HG03108 (cell line): ENCODE measurements around the gene RAPH1.

Source experiments
- ATAC-seq: cut with Tn5 transposase; IDR thresholded peaks from one replicate; pipeline ENCODE4 v1.9.1; 2021; ENCODE audit warnings: moderate library complexity; ENCODE audit not compliant: unreplicated experiment

Gene RAPH1

DNA sequence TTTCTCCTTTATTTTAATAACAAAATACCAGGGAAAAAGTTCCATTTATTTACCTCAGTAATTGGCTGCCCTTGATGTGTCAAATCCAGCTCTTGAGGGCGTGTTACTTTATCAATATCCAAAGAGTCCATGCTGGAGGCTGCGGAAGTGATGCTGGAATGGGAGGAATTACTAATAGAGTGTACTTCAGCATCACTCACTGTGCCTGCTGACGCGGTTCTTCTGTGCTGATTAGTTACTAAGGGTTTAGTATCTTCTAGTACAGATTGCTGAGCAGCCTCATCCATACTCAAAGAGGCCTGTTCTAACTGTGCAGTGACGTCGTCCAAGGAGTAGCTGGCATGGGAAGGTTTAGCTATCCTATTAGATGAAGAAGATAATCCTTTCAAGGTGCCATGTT, 45.6 kb downstream of the RAPH1 start:
- no peak for ATAC-seq

DNA sequence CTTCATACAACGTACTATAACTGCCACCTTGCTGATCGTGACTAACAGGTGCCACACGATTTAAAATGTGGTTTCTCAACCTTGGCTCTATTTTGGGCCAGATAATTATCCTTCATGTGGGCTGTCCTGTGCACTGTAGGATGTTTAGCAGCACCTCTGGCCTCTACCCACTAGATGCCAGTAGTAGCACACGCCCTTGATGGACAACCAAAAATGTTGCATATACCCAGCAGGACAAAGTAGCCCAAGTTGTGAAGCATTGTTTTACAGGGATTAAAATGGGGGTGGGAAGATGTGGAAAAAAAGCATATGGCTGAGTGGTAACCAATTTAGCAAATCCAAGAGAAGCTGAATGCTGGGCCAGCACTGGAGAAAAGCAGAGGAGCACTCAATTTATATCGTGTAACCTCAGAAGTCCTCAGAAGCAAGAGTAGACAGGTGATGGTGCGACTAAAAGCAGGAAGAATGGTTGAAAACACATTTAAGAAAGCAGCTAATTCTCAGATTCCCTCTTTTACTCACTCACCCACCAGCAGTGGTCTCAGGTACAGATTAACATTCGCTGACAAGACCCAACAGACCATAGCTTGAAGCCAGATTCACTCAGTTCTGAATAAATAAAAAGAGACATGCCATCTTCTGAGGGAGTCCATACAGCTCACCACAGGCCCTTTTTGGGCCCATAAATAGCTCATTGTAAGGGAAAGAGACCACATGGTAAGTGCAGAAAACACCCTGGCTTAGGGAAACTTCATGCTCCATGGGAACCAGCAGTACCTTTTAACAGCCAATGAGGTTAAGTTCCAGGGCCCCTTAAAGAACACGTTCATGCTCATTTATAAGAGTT, 50.6 kb downstream of the RAPH1 start:
- peak; percentile 80 for ATAC-seq

DNA sequence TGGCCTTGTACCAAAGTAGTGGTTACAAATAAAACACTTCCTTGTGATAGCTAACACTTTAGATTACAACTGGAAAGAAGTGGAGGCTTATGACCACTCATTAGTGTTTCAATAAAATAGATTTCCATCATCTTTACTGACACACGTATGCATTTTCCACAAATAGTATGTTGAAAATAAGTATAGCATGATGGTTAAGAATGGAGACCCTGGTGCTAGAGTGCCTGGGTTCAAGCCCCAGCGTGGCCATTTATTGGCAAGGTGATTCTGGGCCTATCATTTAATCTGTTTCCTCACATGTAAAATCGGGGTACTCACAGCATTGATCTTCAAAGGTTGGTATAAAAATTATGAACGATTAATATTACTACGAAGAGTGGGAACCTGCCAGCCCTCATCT, 54.5 kb downstream of the RAPH1 start:
- ATAC-seq, result no peak

DNA sequence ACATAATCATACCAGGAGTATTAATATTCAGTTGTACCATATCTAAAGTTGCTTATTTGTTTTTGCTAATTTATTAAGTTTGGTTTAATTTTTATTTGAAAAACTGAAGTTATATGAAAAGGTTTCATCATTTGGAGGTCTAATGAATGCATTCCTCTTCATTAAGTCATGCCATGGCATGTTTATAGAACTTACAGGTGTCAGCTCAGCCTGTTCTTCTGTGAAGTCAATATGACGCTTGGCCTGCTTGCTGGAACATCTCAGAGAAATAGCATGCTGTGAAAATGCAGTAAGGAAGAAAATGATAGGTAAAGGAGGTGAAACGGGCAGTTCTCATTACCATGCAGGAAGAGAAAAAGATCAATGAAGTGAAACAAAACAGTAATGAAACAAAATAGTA, 58.2 kb downstream of the RAPH1 start:
- no peak for ATAC-seq

DNA sequence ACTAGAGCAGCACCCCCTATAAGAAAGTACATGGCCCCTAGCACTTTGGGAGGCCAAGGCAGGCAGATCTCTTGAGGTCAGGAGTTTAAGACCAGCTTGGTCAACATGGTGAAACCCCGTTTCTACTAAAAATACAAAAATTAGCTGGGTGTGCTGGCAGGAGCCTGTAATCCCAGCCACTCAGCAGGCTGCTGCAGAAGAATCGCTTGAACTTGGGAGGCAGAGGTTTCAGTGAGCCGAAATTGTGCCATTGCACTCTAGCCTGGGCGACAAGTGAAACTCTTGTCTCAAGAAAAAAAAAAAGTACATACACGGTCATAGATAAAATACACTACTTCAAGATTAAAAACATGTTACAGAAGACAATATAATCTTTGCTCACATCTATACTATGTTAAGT, 63.8 kb downstream of the RAPH1 start:
- no peak for ATAC-seq

DNA sequence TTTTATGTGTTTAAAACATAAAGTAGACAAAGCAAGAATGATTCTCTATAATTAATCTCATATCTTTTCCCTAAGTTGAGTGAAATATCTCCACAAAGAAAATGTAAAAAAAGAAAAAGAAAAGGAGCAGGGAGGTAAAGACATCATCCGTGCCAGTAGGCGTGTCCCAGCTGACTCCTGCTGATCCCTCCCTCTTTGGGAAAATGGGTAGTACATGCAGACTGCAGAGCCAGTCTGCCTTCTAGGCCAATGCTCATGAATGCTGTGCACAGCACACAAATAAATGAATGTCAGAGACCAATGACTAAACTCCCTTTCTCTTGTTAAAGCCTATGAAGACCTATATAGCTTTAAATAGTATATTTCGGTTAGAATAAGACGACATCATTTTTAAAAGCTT, 64.7 kb downstream of the RAPH1 start:
- ATAC-seq, result no peak

DNA sequence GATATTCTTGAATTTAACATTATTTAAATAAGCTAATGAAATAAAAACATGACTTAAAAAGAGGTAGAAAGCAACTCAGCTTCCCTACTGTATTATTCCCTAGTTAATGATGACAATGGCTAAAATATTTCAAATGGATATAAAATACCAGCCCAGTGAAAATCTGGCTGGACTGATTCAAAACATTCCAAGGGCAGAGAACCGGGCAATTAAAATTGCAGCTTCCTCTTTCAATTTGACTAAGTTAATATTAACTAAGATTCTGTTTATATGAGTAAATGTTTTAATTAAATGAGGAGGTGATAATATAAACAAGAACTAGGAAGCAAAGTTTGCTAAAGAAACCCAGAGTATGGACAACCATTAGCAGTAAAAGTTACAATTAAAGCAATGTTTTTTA, 65.6 kb downstream of the RAPH1 start:
- no peak for ATAC-seq

DNA sequence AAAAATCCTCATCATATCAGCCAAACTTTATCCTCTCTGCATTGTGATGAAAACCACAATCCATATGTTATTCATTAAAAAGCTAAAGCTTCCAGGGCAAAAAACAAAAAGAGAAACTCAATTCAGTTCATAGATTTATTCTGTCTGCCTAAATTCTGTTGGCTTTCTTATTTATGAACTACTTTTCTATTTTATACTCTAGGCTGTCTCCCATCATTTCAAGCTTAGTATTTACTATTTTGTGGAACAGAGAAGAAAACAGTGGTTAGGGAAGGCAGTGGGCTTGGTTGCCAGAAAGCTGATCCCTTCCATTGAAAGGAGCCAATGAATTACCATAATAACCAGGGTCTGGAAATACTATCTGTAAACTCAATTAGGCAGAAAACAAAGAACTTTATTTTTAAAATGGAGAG, 71.8 kb downstream of the RAPH1 start:
- ATAC-seq, result no peak

DNA sequence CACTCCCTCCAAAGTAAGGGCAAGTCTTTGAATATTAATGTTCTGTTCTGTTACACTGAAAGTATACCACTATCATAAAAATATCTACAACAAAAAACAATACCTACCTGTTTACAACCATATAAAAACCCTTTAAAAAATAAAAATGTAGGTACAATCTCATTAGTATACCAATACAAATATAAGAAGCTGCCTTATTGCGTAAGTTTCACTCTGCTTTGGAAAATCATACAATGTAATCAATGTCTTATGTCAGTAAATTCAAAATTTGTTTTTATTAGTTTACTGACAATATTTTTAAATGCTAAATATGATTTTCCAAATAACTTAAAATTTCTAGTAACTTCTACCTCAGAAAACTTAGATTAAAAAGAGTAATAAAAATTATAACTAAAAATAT, 72.8 kb downstream of the RAPH1 start:
- no peak for ATAC-seq

DNA sequence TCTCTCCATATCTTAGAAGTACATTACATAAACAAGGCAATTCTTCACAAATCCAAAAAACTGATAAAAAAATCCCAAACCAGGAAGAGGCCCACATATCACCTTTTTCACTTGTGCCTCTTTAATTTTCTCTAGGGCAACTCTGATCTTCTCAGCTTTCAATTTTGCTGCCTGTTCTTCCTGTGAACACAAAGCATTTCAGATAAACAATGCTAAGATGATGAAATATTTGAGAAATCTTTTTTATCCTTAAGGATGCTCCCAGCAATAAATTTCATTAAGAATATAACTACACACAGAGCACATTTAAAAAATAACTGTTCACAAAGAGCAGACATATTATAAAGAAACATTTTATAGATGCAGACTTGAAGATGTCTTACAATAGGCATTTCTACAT, 73.4 kb downstream of the RAPH1 start:
- ATAC-seq, result no peak

DNA sequence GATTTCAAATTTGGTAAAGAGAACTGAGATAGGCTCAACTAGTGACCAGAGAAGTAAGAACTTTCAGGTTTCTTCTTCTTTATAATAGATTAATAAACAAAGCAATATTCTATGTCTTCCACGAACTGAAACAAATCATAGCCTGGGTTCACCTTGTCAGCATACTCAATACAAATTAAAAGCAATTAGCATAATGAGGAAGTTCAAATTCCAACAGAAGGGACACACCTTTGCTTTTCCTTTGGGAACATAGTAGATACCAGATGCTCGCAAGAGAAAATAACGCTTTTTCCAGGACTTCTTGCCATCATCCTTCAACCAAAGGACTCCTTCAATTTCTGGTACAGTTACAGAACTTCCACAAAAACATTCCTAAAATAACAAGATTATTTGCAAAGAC, 79.9 kb downstream of the RAPH1 start:
- ATAC-seq, result no peak

DNA sequence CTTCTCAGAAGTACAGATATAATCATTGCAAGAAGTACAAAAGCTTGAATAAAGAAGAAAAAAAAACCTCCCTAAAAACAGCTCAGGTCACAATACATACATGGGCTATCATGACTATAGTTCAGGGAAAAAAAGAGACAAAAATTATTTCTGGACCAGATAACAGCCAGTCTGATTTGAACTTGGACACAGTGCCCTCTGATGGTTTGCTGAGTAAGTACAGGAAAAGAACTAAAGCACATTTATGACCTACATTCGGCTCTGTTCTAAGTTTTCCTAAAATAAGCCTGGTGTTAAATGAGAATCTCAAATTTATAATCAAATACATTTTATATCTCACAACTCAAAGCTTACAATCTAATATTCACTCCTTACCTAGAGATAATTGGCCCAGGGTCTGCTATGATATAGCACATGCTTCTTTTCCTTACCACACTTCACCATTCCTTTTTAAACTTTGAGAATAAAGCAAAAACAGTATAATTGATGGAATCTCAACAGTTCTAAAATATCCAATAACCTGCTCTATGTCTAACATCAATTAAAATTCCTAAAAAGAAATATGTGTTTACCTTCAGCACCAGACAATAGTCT, 81.1 kb downstream of the RAPH1 start:
- ATAC-seq, result no peak

DNA sequence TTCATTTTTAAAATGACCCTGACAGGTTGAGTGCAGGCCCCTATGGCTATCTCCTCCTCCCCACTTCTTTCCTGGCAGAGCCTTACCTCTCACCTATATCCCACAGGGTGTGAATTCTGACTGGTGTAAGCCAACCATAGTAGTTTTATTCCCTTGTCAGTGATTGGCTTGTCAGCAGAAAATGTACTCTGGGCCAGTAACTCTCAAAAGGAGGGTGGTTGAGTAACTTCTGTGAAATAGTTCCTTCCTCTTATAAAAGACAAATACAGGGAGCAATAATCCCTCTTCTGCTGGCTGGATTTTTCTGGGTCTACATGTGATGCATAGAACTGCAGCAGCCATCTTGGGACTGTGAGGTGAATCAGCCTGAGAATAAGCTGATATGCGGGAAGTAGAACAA, 83.4 kb downstream of the RAPH1 start:
- no peak for ATAC-seq

DNA sequence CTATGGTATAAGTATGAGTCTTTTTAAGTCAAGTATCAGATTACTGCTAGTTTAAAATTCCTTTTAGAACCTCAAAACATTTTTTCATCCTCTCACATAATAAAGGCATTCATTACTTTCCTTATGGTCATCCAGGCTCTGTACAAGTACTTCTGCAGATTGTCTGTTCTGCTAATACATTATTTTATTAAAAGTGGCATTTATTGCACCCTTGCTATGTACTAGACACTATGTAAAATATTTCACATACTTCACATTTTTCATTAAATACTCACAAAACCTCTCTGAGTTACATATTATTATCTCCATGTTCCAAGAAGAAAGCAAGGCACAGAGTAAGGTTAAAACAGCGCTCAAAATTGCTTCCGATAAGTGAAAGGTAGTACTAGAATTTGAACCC, 84.1 kb downstream of the RAPH1 start:
- ATAC-seq, result no peak

DNA sequence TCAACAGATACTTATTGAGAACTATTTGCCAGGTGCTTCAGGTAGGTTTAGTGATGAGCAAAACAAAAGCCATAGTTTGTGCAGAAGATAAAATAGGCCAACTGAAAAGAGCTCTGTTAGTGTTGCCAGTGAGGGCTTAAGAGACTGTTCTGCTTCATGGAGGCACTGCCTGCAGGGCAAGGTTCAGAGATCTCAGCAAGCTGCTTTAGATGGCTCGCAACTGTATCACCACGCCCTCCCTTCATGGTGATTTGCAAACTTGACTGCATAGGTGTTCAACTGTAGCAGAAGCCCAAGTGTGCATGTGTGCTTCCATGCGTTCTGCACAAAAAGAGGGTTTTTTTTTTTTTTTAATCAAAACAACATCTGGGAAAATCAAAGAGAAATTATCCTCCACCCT, 84.5 kb downstream of the RAPH1 start:
- ATAC-seq, result no peak

DNA sequence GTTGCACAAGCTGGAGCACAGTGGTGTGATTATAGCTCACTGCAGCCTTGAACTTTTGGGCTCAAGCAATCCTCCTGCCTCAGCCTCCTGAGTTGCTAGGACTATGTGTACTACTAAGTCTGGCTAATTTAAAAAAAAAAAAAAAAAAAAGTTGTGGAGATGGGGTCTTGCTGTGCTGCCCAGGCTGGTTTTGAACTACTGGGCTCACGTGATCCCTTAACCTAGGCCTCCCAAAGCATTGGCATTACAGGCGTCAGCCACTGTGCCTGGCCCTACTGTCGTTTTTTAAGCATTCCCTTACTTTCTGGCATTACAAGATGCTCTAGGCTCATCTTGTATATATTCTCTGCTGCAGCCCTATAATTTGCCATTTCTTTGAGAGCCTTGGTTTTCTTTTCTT, 88.3 kb downstream of the RAPH1 start:
- no peak for ATAC-seq

DNA sequence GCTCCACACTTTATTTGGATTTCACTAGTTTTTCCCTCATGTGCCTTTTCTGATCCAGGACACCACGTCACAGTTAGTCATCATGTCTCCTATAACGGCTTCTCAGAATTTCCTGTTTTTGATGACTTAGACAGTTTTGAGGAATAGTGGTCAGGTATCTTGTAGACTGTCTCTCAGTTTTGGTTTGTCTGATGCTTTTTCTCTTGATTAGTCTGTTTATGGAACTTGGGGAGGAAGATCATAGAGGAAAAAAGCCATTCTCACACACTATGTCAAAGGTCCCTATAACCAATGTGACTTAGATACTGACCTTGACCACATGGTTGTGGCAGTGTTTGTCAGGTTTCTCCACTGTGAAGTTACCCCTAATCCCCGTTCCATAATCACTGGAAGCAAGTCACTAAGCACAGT, 89.0 kb downstream of the RAPH1 start:
- no peak for ATAC-seq

DNA sequence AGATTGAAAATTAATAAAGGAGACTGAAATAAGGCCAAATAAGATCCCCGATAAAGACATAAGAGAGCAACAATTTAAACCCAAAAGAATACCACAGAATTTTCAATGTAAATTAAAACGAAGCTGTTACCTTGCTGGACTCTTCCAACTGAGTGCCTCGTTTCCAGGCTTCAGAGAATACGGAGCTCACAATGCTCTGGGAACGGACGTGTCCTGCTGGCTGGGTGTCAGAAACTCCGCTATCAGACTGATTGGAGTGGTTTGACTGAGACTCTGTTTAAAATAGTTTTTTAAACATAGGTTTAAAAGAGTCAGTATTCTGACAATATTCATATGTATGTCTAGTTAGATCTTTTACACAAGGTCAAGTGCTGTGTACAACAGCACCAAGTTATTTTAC, 90.4 kb downstream of the RAPH1 start:
- ATAC-seq, result no peak

DNA sequence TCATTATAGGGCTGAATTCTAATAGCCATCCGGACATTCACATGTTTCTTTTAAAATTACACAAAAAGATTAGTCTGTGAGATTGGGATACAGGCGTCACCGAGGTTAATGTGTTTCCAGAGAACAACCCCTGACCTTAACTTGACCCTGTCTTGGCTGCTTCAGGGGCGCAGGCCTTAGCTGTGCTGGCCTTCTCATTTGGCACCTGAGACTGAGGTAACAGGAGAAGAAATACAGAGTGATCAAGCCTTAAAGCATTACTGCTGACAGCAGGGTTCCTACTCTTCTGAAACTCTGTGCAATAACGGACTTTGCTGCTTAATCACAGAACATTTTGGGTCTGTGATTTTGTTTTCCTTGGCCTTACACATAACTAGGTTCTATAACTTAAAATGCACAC, 92.6 kb downstream of the RAPH1 start:
- no peak for ATAC-seq

DNA sequence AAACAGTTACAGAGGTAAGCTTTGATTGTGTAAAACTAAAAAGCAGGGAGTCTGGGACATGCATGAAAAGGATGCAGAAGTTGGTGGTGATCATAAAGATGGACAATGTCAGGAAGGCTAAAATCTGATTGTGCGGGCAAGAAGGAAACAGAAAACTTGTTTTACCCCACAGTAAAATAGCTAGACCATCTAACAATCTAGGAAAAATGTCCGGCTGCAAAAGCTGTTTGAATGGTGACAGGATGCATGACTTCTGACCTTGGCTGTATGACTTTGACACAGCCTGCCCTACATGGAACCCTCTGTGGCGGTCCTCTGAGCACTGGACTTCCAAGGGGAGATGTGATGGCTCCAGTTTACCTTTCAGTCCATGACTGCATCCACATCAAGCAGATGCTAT, 93.6 kb downstream of the RAPH1 start:
- no peak for ATAC-seq

DNA sequence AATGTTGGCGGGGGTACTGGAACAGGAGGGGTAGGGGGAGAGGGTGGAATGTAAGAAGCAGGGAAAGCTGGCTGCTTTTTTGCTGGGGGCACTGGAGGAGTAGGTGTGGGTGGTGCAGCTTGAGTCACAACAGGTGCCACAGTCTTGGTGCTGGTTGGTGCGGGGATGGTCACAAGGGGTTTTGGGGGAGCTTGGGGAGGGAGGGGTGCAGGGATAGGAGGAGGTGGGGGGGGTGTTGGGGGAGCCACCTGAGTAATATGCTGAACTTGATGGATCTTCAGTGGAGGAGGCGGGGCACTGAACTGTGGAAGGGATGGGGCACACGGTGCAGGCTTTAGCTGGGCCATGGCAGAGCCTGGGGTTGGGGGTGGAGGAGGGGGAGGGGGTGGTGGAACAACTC, 94.4 kb downstream of the RAPH1 start:
- ATAC-seq, result no peak

DNA sequence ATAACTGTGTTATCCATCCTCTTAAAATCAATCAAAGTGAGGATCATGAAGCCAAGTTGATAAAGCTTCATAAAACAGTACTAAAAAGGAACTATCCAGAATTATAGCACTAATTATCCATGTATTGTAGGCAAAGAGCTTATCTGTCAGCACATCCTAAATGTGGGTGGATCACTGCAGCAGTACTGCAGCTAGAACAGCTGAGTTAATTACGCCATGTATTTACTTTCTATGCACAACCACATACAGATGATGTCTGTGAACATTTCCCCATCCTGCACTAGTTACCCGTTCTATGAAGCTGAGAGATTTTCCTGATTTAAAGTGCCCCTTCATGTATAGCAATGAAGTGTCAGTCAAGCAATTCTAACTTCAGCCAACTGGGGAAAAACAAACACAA, 96.6 kb downstream of the RAPH1 start:
- ATAC-seq, result no peak

DNA sequence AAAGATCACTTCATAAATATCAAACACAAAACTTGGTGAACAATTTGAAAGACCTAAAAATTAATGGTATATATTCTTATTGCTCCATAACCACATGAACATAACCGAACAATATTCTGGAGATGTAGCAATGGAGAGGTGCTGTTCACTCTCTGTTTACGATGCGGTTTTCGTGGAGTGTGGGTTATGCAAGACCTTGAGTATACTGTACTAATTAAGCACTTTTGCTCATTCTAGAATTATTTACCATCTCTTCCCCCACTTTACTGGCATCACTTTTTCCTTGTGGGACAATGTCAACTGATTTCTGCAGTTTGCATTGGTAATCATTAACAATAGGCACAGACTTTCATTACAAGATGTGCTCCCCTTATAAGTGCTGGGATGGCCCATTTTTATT, 97.6 kb downstream of the RAPH1 start:
- no peak for ATAC-seq
